KMS-11 (cell line): ENCODE results near the gene C1orf116.
A peak's percentile ranks its signal among the peaks of the same experiment; 100 is the strongest.

Experiments used
- H2AFZ ChIP-seq: fragments of 200-600 bp; sonication (generic); 2 replicates; pipeline ENCODE4 v1.6.1; 2016; ENCODE audit warnings: antibody characterized with exemption, mixed run types, low read depth
- H3K27ac ChIP-seq: fragments of 200-600 bp; sonication (generic); 2 replicates; pipeline ENCODE4 v1.6.1; 2016; ENCODE audit warnings: mild to moderate bottlenecking, mixed run types
- H3K27me3 ChIP-seq: fragments of 200-600 bp; sonication (generic); 2 replicates; pipeline ENCODE4 v1.6.1; 2017; ENCODE audit warnings: mild to moderate bottlenecking, low read depth, mixed run types, moderate library complexity; ENCODE audit not compliant: insufficient read depth
- H3K36me3 ChIP-seq: fragments of 200-600 bp; sonication (generic); 2 replicates; pipeline ENCODE4 v1.6.1; 2017; ENCODE audit warnings: mild to moderate bottlenecking, mixed run types; ENCODE audit not compliant: insufficient read depth
- H3K4me1 ChIP-seq: fragments of 200-600 bp; sonication (generic); 2 replicates; pipeline ENCODE4 v1.6.1; 2016; ENCODE audit warnings: mild to moderate bottlenecking, low read depth, mixed run types; ENCODE audit not compliant: poor library complexity, severe bottlenecking
- H3K4me2 ChIP-seq: fragments of 200-600 bp; sonication (generic); 2 replicates; pipeline ENCODE4 v1.7.0; 2016; ENCODE audit warnings: mild to moderate bottlenecking, mixed run types
- H3K4me3 ChIP-seq: fragments of 200-600 bp; sonication (generic); IDR thresholded peaks from 2 replicates; pipeline ENCODE4 v1.6.1; 2017; ENCODE audit warnings: low read depth, low read length, mixed read lengths; ENCODE audit not compliant: insufficient read depth
- H3K79me2 ChIP-seq: fragments of 200-600 bp; sonication (generic); 2 replicates; pipeline ENCODE4 v1.6.1; 2016; ENCODE audit warnings: low read depth, mixed run types; ENCODE audit not compliant: insufficient read depth
- H3K9ac ChIP-seq: fragments of 200-600 bp; sonication (generic); 2 replicates; pipeline ENCODE4 v1.6.1; 2016; ENCODE audit warnings: mild to moderate bottlenecking, mixed run types
- H4K20me1 ChIP-seq: fragments of 200-600 bp; sonication (generic); 2 replicates; pipeline ENCODE4 v1.6.1; 2016; ENCODE audit warnings: mild to moderate bottlenecking, mixed run types; ENCODE audit not compliant: insufficient read depth
- CTCF ChIP-seq: fragments of 200-600 bp; sonication (generic); conservative IDR thresholded peaks from 2 replicates; pipeline ENCODE4 v1.6.1; 2017; ENCODE audit warnings: low read depth, mild to moderate bottlenecking, antibody characterized with exemption, low read length, moderate library complexity, mixed read lengths

Gene C1orf116

GRCh38 chr1:207004931-207005830, 27.4 kb downstream of the C1orf116 start:
- no peak overlapping the region for H3K9ac ChIP-seq
- no peak overlapping the region for H3K27ac ChIP-seq
- no peak overlapping the region for H3K4me2 ChIP-seq
- peak; percentile 93 for TF ChIP-seq CTCF
- H3K4me1 ChIP-seq, result no peaks in the 10 kb centered on the region
- H3K36me3 ChIP-seq, result no peaks in the 10 kb centered on the region
- H4K20me1 ChIP-seq, result no peaks in the 10 kb centered on the region
- peak overlapping the region; percentile 42; the same call in 1 of the 2 replicates for H2AFZ ChIP-seq
- no peaks in the 10 kb centered on the region for H3K27me3 ChIP-seq
- no peaks in the 10 kb centered on the region for H3K79me2 ChIP-seq
- no peak overlapping the region for H3K4me3 ChIP-seq

GRCh38 chr1:207003210-207003609, 29.3 kb downstream of the C1orf116 start:
- H3K36me3 ChIP-seq, result no peaks in the 10 kb centered on the region
- no peaks in the 10 kb centered on the region for H3K27me3 ChIP-seq
- H2AFZ ChIP-seq, result no peak overlapping the region
- H3K27ac ChIP-seq, result no peak overlapping the region
- H3K4me1 ChIP-seq, result no peaks in the 10 kb centered on the region
- H3K4me3 ChIP-seq, result no peak overlapping the region
- no peak overlapping the region for H3K4me2 ChIP-seq
- H3K79me2 ChIP-seq, result no peaks in the 10 kb centered on the region
- no peaks in the 10 kb centered on the region for H4K20me1 ChIP-seq
- no peak overlapping the region for H3K9ac ChIP-seq
- no peak for TF ChIP-seq CTCF

DNA sequence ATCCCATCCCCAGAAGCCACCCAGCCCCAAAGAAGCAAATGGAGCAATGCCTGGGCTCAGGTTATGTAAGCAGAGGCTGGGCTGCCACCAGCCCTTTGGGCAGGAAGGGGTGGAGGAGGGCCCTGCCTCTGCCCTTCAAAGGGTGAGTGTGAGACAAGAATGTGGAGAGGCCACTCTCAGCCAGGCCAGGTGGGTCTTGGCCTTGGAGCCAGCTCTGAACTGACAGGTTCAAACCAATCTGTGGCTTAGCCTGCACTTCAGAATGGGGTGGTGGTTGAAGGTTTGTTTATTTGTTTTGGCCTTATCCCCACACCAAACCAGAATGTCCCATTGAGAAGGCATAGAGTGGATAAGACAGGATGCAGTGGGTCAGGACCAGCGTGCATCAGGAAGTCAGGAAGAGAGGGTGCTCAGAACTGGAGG, 29.8 kb downstream of the C1orf116 start:
- Histone ChIP-seq H3K4me2 (no peak overlapping the region), H4K20me1 (no peaks in the 10 kb centered on the region), H2AFZ (no peak overlapping the region), H3K27me3 (no peaks in the 10 kb centered on the region), H3K27ac (no peak overlapping the region), H3K79me2 (no peaks in the 10 kb centered on the region), H3K9ac (no peak overlapping the region), H3K36me3 (no peaks in the 10 kb centered on the region), H3K4me1 (no peaks in the 10 kb centered on the region), H3K4me3 (no peak overlapping the region)
- no peak for TF ChIP-seq CTCF

DNA sequence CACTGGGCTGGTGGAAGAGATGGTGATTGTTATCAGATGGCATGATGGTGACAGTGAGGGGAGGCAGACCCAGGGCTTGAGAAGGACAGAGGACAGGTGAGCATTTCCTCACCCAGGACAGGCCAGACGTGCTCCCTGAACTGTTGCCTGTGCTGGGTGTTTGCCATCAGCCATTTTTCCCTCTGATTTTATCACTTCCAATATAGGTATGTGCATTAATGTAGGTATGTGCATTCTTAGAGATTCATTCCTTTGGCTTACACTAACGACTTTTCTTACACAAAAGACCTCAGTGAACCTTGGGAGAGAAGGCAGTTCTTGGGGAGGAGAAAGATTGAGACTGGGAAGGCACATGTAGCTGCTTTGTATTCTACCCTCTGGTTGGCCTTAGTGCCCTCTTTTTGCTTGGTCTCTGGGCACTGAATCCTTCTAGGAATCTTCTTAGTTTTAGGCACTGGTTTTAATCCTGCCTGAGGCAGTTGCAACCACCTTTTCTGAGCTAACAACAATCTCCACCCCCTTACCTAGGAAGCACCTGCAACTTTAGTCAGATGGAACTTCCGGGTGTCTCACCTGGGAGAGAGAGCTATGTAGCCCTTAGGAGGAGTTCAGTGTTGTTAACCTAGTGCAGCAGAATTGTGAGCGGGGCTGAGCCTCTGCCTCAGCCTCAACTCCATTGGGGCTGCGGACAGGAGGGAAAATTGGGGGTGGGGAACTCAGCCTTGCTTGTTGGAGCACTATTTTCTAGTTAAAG, 30.9 kb downstream of the C1orf116 start:
- Histone ChIP-seq H3K4me1 (no peaks in the 10 kb centered on the region), H3K4me2 (no peak overlapping the region), H3K27ac (no peak overlapping the region), H3K79me2 (no peaks in the 10 kb centered on the region), H3K4me3 (no peak overlapping the region), H3K27me3 (no peaks in the 10 kb centered on the region), H2AFZ (no peak overlapping the region), H3K9ac (no peak overlapping the region), H4K20me1 (no peaks in the 10 kb centered on the region), H3K36me3 (no peaks in the 10 kb centered on the region)
- no peak for TF ChIP-seq CTCF
